ENCODE measurements around the gene CTXND1.
"Not testable (repeated sequence)": the region's sequence is repeated elsewhere in the genome, so short reads cannot be mapped to it uniquely, and the experiment has no call there.

The CTXND1 gene

DNA sequence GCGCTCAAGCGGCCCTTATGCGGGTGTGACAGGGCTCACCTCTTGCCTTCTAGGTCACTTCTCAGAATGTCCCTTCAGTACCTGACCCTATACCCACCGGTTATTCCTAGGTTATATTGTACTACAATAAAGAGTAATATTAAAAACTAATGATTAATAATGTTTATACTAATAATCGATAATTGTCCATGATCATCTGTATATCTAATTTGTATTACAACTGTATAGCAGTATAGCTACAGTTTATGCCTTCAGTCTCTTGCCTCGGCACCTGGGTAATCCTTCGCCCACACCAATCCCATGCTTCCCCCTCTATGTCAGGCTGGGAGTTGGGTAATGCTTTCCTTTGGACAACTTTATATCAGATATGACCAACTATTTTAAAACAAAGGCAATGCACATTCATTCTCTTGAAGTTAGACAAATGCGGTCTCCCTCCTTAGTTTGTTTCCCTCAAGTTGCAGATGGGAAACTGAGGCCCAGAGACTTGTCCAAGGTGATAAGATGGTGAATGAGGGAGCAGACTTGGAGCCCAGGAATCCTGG lies 95.8 kb downstream of the CTXND1 start:
- no peak for FAIRE-seq

DNA sequence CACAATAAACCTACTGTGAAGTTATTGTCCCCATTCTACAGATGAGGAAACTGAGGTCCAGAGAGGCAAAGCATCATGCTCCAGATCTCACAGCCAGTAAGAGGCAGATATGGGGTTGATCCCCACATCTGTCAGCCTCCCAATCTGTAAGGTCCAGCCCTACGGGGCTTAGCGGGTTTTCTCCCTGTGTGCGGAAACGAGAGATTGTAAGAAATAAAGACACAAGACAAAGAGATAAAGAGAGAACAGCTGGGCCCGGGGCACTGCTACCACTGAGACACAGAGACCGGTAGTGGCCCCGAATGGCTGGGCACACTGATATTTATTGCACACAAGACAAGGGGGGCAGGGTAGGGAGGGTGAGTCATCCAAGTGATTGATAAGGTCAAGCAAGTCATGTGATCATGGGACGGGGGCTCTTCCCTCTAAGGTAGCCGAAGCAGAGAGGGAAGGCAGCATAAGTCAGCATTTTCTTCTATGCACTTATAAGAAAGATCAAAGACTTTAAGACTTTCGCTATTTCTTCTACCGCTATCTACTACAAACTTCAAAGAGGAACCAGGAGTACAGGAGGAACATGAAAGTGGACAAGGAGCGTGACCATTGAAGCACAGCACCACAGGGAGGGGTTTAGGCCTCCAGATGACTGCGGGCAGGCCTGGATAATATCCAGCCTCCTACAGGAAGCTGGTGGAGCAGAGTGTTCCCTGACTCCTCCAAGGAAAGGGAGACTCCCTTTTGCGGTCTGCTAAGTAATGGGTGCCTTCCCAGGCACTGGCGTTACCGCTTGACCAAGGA lies 96.4 kb downstream of the CTXND1 start:
- not testable (repeated sequence) for FAIRE-seq

- no peak for FAIRE-seq
These were observed 97.0 kb downstream of the CTXND1 start for GRCh38 chr15:80155001-80155377.

DNA sequence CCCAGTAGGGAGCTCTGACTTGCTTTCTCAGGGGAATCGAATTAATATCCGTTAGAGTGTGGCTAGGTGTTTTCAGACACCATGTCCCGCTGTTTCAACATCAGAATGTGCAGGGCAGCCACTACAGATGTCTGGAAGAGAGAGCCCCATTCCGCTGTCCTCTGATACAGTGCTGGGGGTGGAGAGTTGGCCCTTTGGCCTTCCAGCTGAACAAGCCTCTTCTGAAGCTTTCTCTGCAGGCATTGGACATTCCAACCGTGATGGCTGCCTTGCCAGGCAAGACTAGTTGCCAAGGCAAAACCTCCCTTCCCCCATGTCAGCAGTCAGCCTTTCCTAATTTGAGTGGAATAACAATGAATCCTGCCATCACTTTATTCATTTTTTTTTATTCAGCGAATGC lies 97.7 kb downstream of the CTXND1 start:
- FAIRE-seq = no peak

GRCh38 chr15:80153900-80154299 lies 98.1 kb downstream of the CTXND1 start:
- no peak for FAIRE-seq

- no peak for FAIRE-seq
These were observed 98.8 kb downstream of the CTXND1 start, which contains the start of gene FAH for GRCh38 chr15:80152896-80153876. Gene FAH (plus strand): TSS chr15:80152999. CDS start chr15:80153055, 56 bp downstream.

DNA sequence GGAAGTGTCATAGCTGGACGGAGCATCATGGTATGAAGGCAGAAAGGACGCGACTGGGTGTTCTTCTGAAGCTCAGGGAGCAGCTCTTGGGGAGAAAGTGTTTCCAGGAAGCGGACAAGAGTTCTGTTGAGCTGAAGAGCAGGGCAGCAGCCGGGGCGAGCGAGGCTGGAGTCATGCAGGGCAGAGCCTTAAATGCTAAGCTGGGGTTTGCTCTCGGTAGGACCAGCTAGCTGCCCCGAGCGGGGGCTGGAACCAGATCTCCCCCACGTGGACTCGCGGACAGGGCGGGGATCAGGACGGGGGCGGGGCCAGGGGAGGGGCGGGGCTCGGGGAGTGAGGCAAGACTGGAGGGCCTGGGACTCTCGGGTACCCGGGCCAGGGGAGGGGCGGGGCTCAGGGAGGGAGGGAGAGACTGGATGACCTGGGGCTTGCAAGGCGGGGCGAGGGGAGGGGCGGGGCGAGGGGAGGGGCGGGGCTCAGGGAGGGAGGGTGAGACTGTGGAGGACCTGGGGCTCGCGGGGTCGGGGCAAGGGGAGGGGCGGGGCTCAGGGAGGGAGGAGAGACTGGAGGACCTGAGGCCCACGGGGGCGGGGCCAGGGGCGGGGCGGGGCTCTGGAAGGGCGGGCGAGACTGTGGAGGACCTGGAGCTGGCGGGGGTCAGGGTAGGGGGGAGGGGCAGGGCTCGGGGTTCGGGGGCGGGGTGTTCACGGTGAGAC lies 99.7 kb downstream of the CTXND1 start:
- FAIRE-seq = no peak

DNA sequence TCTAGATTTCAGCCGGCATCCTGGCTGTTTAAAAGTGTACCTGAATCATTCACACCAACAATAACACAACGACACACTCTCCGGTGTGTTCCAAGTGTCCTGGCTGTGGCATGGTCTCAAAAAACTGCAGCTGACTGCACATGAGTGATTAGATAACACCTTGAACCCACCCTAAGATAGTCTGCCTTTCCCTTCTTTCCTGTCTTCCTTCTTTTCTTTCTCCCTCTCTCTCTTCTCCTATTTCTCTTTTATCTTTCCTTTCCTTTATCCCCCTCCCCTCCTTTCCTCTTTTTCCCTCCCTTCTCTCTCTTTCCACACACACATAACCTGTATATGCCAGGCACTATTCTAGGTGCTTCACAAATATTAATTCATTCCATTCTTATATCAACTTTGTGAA lies 100.4 kb downstream of the CTXND1 start:
- FAIRE-seq = no peak

DNA sequence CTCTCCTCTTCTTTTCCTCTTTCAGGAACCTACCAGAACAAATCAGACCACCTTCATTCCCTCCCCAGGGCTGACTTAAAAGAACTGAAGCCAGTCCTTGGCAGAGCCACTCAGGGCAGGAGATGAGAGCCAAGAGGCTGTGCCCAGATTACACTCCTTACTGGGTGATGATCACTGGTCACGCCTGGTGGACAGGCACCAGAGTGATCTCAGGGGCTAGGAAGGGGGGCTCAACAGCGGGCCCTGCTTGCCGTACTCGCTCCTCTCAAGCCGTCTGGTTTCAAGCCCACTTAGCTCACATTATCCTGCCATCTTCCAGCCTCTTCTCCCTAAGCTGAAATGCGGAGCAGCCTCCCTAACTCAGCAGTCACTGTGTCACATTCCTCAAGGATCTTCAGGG lies 100.9 kb downstream of the CTXND1 start:
- no peak for FAIRE-seq
